ENCODE results near the gene ADARB2. TPM values are rescaled to one million over a fixed set of nuclear protein-coding genes. Genes with fewer than 3 reads are reported as not detected.

Gene ADARB2
- total RNA-seq, 2 experiments from 2014 or later: 1.3 to 1.4 TPM

- Mint-ChIP-seq H3K36me3 (ENCODE audit: low read depth) (no peaks in the 10 kb centered on the region), H3K4me1 (ENCODE audit: low read depth) (peaks cover 14% of the 10 kb centered on the region), H3K27me3 (ENCODE audit: low read depth) (peaks cover 57% of the 10 kb centered on the region), H3K27ac (no peak overlapping the region), H3K9me3 (no peaks in the 10 kb centered on the region), H3K4me3 (no peak overlapping the region)
- CTCF ChIA-PET: interaction anchor here (0.6 kb wide), 1 partner anchor 1391 kb away, joined by 3 read pairs; no protein-coding TSS in a partner anchor
- intact Hi-C loops (cut with micrococcal nuclease): loop anchor here (10.0 kb wide), 2 partner anchors 309 to 619 kb away; no protein-coding TSS in a partner anchor
- DNase-seq: no peak
These were observed 3.6 kb downstream of the ADARB2 start for GRCh38 chr10:1733720-1734119.

- peaks cover 56% of the 10 kb centered on the region for H3K27me3 Mint-ChIP-seq (ENCODE audit: low read depth)
- H3K4me1 Mint-ChIP-seq (ENCODE audit: low read depth): peaks cover 10% of the 10 kb centered on the region
- H3K9me3 Mint-ChIP-seq: no peaks in the 10 kb centered on the region
- intact Hi-C loops (cut with micrococcal nuclease): loop anchor here (10.0 kb wide), 2 partner anchors 308 to 618 kb away; no protein-coding TSS in a partner anchor
- no peak overlapping the region for H3K4me3 Mint-ChIP-seq
- CTCF ChIA-PET: interaction anchor here (0.6 kb wide), 1 partner anchor 119 kb away, joined by 3 read pairs; no protein-coding TSS in a partner anchor
- H3K27ac Mint-ChIP-seq: no peak overlapping the region
- DNase-seq: no peak
- H3K36me3 Mint-ChIP-seq (ENCODE audit: low read depth): no peaks in the 10 kb centered on the region
These were observed 4.7 kb downstream of the ADARB2 start for GRCh38 chr10:1732564-1732996.

- H3K9me3 Mint-ChIP-seq: no peaks in the 10 kb centered on the region
- intact Hi-C loops (cut with micrococcal nuclease): loop anchor here (10.0 kb wide), 2 partner anchors 307 to 617 kb away; no protein-coding TSS in a partner anchor
- CTCF ChIA-PET: no interaction called here
- peaks cover 9% of the 10 kb centered on the region for H3K4me1 Mint-ChIP-seq (ENCODE audit: low read depth)
- no peak overlapping the region for H3K27ac Mint-ChIP-seq
- no peaks in the 10 kb centered on the region for H3K36me3 Mint-ChIP-seq (ENCODE audit: low read depth)
- no peak overlapping the region for H3K4me3 Mint-ChIP-seq
- peaks cover 58% of the 10 kb centered on the region for H3K27me3 Mint-ChIP-seq (ENCODE audit: low read depth)
- no peak for DNase-seq
These were observed 5.7 kb downstream of the ADARB2 start for GRCh38 chr10:1731592-1731991.

DNA sequence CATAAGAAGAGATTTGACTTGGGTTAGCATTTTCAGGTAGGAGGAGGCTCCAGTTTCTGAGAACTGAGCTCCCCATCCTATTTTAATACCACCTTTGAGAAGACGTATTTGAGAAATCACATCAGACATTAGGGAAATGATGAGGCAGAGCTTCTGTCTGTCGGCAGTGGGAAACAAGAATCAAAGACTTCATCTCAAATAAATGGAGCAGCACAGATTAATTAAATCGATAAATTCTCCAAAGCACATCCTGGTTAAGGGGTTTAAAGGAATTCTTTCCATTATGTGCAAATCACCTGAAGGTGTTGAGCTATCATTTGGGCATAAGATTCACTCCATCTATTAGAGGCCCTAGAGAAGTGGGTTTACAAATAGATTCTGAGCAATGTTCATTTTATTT, 7.6 kb downstream of the ADARB2 start:
- intact Hi-C loops (cut with micrococcal nuclease): loop anchor here (10.0 kb wide), 2 partner anchors 305 to 615 kb away; no protein-coding TSS in a partner anchor
- H3K4me1 Mint-ChIP-seq (ENCODE audit: low read depth): no peaks in the 10 kb centered on the region
- peaks cover 43% of the 10 kb centered on the region for H3K27me3 Mint-ChIP-seq (ENCODE audit: low read depth)
- H3K9me3 Mint-ChIP-seq: no peaks in the 10 kb centered on the region
- DNase-seq: no peak
- H3K4me3 Mint-ChIP-seq: no peak overlapping the region
- no peak overlapping the region for H3K27ac Mint-ChIP-seq
- CTCF ChIA-PET: no interaction called here
- no peaks in the 10 kb centered on the region for H3K36me3 Mint-ChIP-seq (ENCODE audit: low read depth)

- H3K36me3 Mint-ChIP-seq (ENCODE audit: low read depth): no peaks in the 10 kb centered on the region
- no peak for DNase-seq
- H3K4me3 Mint-ChIP-seq: no peak overlapping the region
- H3K9me3 Mint-ChIP-seq: no peaks in the 10 kb centered on the region
- CTCF ChIA-PET: no interaction called here
- H3K4me1 Mint-ChIP-seq (ENCODE audit: low read depth): no peaks in the 10 kb centered on the region
- no peak overlapping the region for H3K27ac Mint-ChIP-seq
- intact Hi-C loops (cut with micrococcal nuclease): no loop called here
- H3K27me3 Mint-ChIP-seq (ENCODE audit: low read depth): peaks cover 26% of the 10 kb centered on the region
These were observed 10.5 kb downstream of the ADARB2 start for GRCh38 chr10:1726861-1727260.

DNA sequence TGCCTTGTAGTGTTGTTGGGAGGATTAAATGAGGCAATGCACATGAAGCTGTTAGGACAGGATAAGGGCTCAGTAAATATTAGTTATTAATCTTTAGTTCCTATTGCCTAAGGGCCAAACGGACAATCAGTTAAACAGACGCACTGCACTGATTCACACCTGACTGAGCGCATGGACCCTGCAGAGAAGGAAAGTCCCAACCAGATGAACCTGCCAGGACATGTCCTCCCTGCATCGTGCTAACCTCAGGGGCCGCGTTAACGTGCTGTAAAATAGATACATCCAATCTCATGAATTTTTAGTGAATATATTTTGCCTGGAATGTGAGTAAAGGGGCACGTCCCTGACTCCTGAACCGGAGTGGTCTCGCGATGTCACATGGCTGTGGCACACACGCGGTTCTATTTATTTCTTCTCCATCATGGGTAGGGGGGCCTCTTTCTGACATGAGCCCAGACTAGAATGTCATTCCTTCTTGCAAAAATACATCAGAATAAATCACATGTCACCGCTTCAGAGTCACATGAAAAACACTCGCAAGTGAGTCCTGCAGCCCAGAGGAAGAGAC, 12.3 kb downstream of the ADARB2 start:
- no peaks in the 10 kb centered on the region for H3K4me1 Mint-ChIP-seq (ENCODE audit: low read depth)
- H3K27me3 Mint-ChIP-seq (ENCODE audit: low read depth): peaks cover 22% of the 10 kb centered on the region
- CTCF ChIA-PET: no interaction called here

DNA sequence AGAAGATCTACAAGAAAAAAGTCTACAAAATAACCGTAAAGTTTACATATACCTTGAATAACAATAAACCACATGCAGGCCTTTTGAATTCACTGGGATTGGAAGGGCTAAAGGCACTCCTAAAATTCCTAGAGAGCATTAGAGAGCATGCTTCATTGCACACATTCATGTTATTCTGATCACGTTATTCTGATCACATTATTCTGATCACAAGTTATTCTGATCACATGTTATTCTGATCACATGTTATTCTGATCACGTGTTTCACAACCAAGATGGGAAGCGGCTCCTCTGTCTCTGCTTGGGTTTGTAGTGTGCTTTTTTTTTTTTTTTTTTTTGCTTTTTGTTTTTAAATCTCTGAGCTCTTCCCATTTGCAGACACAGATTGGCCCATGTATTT, 20.5 kb downstream of the ADARB2 start:
- H3K9me3 Mint-ChIP-seq: no peaks in the 10 kb centered on the region
- H3K4me3 Mint-ChIP-seq: no peak overlapping the region
- peaks cover 1% of the 10 kb centered on the region for H3K36me3 Mint-ChIP-seq (ENCODE audit: low read depth)
- intact Hi-C loops (cut with micrococcal nuclease): no loop called here
- H3K27me3 Mint-ChIP-seq (ENCODE audit: low read depth): peaks cover 50% of the 10 kb centered on the region
- H3K4me1 Mint-ChIP-seq (ENCODE audit: low read depth): peaks cover 4% of the 10 kb centered on the region
- no peak overlapping the region for H3K27ac Mint-ChIP-seq
- DNase-seq: no peak
- CTCF ChIA-PET: interaction anchor here (0.6 kb wide), 1 partner anchor 1075 kb away, joined by 4 read pairs; no protein-coding TSS in a partner anchor

More for the DNA sequence above, 12.3 kb downstream of the ADARB2 start:
- Mint-ChIP-seq H3K27ac (no peak overlapping the region), H3K36me3 (ENCODE audit: low read depth) (no peaks in the 10 kb centered on the region), H3K4me3 (no peak overlapping the region), H3K9me3 (no peaks in the 10 kb centered on the region)
- no peak for DNase-seq
- intact Hi-C loops (cut with micrococcal nuclease): no loop called here

DNA sequence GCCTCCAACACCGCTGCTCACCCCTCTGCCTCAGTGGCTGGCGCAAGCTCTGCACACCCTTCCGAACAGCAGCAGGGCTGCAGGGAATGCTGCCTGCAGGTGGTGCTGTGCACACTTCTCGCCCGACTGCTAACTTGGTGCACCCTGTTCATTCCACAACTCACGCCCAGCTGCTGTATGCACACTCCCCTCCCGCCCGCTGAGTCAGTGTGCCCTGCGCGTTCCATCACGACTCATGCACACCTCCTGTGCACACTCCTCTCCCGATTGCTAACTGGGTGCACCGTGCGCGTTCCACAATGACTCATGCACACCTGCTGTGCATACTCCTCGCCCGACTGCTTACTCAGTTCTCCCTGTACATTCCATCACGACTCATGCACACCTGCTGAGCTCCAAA, 21.5 kb downstream of the ADARB2 start:
- peaks cover 54% of the 10 kb centered on the region for H3K27me3 Mint-ChIP-seq (ENCODE audit: low read depth)

GRCh38 chr10:1712944-1713671, 24.2 kb downstream of the ADARB2 start:
- CTCF ChIA-PET: no interaction called here
- peaks cover 57% of the 10 kb centered on the region for H3K27me3 Mint-ChIP-seq (ENCODE audit: low read depth)
- no peak for DNase-seq
- no peak overlapping the region for H3K4me3 Mint-ChIP-seq
- peaks cover 4% of the 10 kb centered on the region for H3K4me1 Mint-ChIP-seq (ENCODE audit: low read depth)
- peaks cover 1% of the 10 kb centered on the region for H3K36me3 Mint-ChIP-seq (ENCODE audit: low read depth)
- intact Hi-C loops (cut with micrococcal nuclease): no loop called here
- no peak overlapping the region for H3K27ac Mint-ChIP-seq
- no peaks in the 10 kb centered on the region for H3K9me3 Mint-ChIP-seq

More for the DNA sequence above, 21.5 kb downstream of the ADARB2 start:
- H3K4me1 Mint-ChIP-seq (ENCODE audit: low read depth): peaks cover 4% of the 10 kb centered on the region
- H3K9me3 Mint-ChIP-seq: no peaks in the 10 kb centered on the region
- DNase-seq: peak; percentile 40
- intact Hi-C loops (cut with micrococcal nuclease): no loop called here
- CTCF ChIA-PET: interaction anchor here (0.9 kb wide), 2 partner anchors 21 to 61 kb away, joined by 3 read pairs; no protein-coding TSS in a partner anchor
- peaks cover 1% of the 10 kb centered on the region for H3K36me3 Mint-ChIP-seq (ENCODE audit: low read depth)
- no peak overlapping the region for H3K27ac Mint-ChIP-seq
- H3K4me3 Mint-ChIP-seq: no peak overlapping the region

DNA sequence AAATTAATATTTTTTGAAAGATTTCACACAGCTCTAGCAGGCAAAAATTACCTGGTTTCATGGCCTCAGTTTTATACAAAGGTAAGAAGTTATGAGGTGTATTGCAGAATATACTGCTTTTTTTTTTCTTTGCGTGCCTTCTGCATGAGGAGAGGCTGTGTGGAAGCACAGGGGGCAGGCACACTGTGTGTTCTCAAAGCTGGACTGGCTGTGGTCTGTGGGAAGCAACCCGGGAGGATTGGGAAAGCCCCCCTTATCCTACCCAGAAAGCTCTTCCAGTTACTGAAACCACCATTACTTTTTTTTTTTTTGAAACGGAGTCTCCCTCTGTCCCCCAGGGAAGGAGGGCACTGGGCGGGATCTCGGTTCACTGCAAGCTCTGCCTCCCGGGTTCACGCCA, 25.0 kb downstream of the ADARB2 start:
- Mint-ChIP-seq H3K9me3 (peaks cover 6% of the 10 kb centered on the region), H3K4me3 (no peak overlapping the region), H3K36me3 (ENCODE audit: low read depth) (no peaks in the 10 kb centered on the region), H3K27me3 (ENCODE audit: low read depth) (peaks cover 50% of the 10 kb centered on the region), H3K4me1 (ENCODE audit: low read depth) (peaks cover 8% of the 10 kb centered on the region), H3K27ac (no peak overlapping the region)
- CTCF ChIA-PET: no interaction called here
- DNase-seq: no peak
- intact Hi-C loops (cut with micrococcal nuclease): no loop called here

DNA sequence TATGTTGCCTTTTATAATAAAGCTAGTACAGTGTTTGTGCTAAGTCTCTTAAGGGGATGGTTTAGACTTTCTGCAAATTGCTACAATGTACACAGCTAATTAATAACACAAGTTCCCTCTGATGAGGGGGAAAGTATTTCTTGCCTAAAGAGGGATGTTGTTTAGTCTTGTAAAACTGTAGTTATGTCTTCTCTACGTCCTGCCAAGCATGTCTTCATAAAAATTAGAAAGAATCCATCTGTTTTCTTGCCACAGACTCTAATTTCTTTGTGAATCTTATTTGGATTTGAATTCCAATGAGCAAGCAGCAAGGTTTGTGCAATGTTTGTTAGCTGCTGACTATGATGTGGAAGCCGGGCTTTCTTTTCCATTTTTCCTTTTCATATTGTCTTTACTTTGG, 28.2 kb downstream of the ADARB2 start:
- intact Hi-C loops (cut with micrococcal nuclease): no loop called here
- CTCF ChIA-PET: interaction anchor here (0.6 kb wide), 1 partner anchor 1281 kb away, joined by 3 read pairs; no protein-coding TSS in a partner anchor
- Mint-ChIP-seq H3K36me3 (ENCODE audit: low read depth) (no peaks in the 10 kb centered on the region), H3K4me3 (no peak overlapping the region), H3K27ac (no peak overlapping the region), H3K9me3 (peaks cover 10% of the 10 kb centered on the region), H3K4me1 (ENCODE audit: low read depth) (peaks cover 18% of the 10 kb centered on the region), H3K27me3 (ENCODE audit: low read depth) (peaks cover 48% of the 10 kb centered on the region)
- no peak for DNase-seq

GRCh38 chr10:1708746-1709145, 28.6 kb downstream of the ADARB2 start:
- Mint-ChIP-seq H3K27me3 (ENCODE audit: low read depth) (peaks cover 46% of the 10 kb centered on the region), H3K4me1 (ENCODE audit: low read depth) (peaks cover 18% of the 10 kb centered on the region), H3K4me3 (no peak overlapping the region), H3K27ac (no peak overlapping the region), H3K36me3 (ENCODE audit: low read depth) (no peaks in the 10 kb centered on the region), H3K9me3 (peaks cover 11% of the 10 kb centered on the region)
- CTCF ChIA-PET: no interaction called here
- intact Hi-C loops (cut with micrococcal nuclease): no loop called here
- no peak for DNase-seq

All from activated naive CD4-positive, alpha-beta T cell treated with anti-CD3 and anti-CD28 coated beads for 36 hours (primary cell).